Measurements from ENCODE around the gene WDR90. TPM values are rescaled to one million over a fixed set of nuclear protein-coding genes. Genes with fewer than 3 reads are reported as not detected.

Gene WDR90
- total RNA-seq, 4 donors from 2014 or later = 18.2 to 79.3 (median 46.9) TPM

DNA sequence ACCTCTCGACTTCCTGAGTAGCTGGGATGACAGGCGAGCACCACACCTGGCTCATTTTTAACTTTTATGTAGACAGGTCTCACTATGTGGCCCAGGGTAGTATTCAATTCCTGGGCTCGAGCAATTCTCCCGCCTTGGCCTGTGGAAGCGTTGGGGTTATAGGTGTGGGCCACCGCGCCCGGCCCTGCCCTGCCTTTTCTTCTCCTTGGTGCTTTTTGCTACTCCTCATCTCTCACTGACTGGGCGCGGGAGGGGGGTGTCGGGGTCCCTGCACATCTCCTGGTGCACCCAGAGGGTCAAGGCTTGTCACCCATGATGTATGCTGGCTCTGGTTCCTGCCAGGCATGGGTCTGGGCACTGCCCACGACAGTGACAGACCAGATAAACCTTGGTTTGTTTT, 4.6 kb upstream of the WDR90 start:
- Histone ChIP-seq H3K4me1 (peaks cover 0 to 14% of the 10 kb centered on the region in 2 donors), H3K27ac (no peak overlapping the region)

DNA sequence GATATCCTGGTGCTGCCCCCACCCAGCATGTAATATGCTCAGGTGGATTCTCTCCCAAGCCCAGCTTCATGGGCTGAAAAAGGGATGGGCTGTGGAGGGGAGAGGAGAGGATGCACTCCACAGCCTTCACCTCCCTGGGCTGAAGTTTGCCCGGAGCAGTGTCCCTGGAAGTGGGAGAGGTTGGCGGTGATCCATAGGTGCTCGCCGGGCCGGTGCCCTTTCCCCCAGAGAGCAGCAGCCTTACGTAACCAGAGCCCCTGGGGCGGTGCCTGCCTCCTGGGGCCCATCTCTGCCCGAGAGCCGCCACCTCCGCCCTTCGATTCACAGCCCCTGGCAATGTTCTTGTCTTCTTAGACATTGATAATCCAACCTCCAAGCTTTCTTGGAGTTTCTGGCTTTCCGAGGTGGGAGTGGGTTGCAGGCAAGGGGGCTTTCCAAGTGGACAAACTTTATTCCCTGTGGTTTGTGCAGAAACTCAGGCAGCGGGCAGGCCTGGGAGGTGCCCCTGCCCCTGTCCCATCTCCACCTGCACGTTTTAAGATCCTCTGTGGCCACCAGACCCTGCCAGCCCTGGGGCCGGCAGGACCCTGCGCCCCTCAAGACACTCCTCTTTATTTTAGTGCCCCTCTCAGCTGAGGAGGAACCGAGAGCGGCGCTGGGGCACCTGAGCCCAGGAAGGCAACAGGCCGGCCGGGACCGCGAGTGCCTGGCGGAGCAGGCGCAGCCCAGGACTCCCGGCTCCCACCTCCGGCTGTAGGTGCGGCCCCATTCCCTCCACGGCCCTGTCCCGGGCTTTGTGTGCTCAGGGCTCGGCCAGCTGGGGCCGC, 3.1 kb upstream of the WDR90 start:
- Histone ChIP-seq H3K4me3 (no peak overlapping the region), H3K36me3 (no peaks in the 10 kb centered on the region), H3K27ac (no peak overlapping the region), H3K4me1 (peaks cover 0 to 26% of the 10 kb centered on the region in 2 donors), H3K9me3 (no peaks in the 10 kb centered on the region), H3K27me3 (no peaks in the 10 kb centered on the region)
- no peak for DNase-seq
- intact Hi-C loops (cut with DNase I; ENCODE audit: low total_unique reads) = no loop called here
- TF ChIP-seq, protein P1, sequence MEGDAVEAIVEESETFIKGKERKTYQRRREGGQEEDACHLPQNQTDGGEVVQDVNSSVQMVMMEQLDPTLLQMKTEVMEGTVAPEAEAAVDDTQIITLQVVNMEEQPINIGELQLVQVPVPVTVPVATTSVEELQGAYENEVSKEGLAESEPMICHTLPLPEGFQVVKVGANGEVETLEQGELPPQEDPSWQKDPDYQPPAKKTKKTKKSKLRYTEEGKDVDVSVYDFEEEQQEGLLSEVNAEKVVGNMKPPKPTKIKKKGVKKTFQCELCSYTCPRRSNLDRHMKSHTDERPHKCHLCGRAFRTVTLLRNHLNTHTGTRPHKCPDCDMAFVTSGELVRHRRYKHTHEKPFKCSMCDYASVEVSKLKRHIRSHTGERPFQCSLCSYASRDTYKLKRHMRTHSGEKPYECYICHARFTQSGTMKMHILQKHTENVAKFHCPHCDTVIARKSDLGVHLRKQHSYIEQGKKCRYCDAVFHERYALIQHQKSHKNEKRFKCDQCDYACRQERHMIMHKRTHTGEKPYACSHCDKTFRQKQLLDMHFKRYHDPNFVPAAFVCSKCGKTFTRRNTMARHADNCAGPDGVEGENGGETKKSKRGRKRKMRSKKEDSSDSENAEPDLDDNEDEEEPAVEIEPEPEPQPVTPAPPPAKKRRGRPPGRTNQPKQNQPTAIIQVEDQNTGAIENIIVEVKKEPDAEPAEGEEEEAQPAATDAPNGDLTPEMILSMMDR (IDR thresholded peaks at IDR 0.05) = no peak
- TF ChIP-seq POLR2A (IDR thresholded peaks at IDR 0.05) = no peak

More for the DNA sequence above, 4.6 kb upstream of the WDR90 start:
- H3K27me3 ChIP-seq = no peaks in the 10 kb centered on the region
- H3K9me3 ChIP-seq = no peaks in the 10 kb centered on the region
- intact Hi-C loops (cut with DNase I; ENCODE audit: low total_unique reads) = no loop called here
- no peaks in the 10 kb centered on the region for H3K36me3 ChIP-seq
- no peak for TF ChIP-seq POLR2A (IDR thresholded peaks at IDR 0.05)
- TF ChIP-seq, protein P1 (IDR thresholded peaks at IDR 0.05) = no peak
- no peak for DNase-seq
- no peak overlapping the region for H3K4me3 ChIP-seq

DNA sequence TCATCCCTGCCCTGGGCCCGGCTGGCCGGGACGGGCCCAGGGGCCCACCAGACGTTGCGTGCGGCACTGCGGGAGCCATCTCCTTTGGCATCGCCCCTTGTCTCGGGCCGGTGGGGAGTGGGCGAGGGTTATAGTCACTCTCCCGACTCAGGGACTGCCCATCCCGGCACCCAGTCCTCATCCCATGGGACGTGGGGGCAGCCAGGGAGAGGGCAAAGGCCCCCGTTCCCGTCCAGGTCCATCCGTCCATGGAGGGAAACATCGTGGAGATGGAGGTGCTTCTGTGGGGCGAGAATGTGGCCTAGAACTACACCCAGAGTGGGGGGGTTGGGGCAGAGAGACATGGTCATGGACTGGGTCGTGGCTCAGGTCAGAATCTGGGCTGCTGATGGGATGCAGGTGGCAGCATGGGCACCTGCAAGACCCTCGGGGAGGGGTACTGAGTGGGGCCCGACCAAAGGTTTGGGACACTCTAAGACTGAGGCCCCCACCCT, 2.4 kb upstream of the WDR90 start:
- TF ChIP-seq POLR2A (IDR thresholded peaks at IDR 0.05) = no peak
- TF ChIP-seq, protein P1 (IDR thresholded peaks at IDR 0.05) = no peak
- Histone ChIP-seq H3K27me3 (no peaks in the 10 kb centered on the region), H3K36me3 (no peaks in the 10 kb centered on the region), H3K4me3 (no peak overlapping the region), H3K27ac (no peak overlapping the region), H3K4me1 (peaks cover 0 to 26% of the 10 kb centered on the region in 2 donors), H3K9me3 (no peaks in the 10 kb centered on the region)
- intact Hi-C loops (cut with DNase I; ENCODE audit: low total_unique reads) = no loop called here
- DNase-seq = no peak

DNA sequence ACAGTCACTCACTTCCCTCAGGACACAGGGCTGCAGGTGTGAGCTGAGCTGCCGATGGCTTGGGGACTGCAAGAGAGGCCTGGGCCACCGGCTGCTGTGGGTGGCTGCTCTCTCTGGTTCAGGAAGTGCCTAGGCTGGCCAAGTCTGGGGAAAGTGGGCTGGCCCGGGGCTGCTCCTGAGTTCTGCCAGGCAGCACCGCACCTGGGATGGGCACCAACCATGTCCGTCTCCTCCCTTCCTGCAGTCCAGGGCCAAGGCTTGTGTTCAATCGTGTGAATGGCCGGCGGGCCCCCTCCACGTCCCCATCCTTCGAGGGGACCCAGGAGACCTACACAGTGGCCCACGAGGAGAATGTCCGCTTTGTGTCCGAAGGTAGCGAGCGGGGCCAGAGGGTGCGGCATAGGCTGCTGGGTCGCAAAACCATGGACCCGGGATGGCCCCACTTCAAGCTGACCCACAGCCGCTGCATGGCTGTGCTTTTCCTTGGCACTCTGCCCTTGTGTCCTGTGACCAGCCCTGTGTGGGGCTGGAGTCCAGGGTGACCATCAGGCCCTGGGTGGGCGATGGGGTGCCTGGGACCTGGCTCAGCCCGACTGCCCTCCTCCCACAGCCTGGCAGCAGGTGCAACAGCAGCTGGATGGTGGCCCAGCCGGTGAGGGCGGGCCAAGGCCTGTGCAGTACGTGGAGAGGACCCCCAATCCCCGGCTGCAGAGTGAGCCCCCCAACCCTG, 1.8 kb upstream of the WDR90 start:
- intact Hi-C loops (cut with DNase I; ENCODE audit: low total_unique reads) = no loop called here
- TF ChIP-seq, protein P1 (IDR thresholded peaks at IDR 0.05) = no peak
- no peak for TF ChIP-seq POLR2A (IDR thresholded peaks at IDR 0.05)
- H3K4me1 ChIP-seq = peaks cover 0 to 26% of the 10 kb centered on the region in 2 donors
- no peaks in the 10 kb centered on the region for H3K9me3 ChIP-seq
- no peak overlapping the region for H3K4me3 ChIP-seq
- no peak for DNase-seq
- no peak overlapping the region for H3K27ac ChIP-seq
- no peaks in the 10 kb centered on the region for H3K36me3 ChIP-seq
- no peaks in the 10 kb centered on the region for H3K27me3 ChIP-seq

All from uterus (tissue), 4 donors.